T-cell (primary cell): ENCODE results near the gene GMPS. TPM values are rescaled to one million over a fixed set of nuclear protein-coding genes. Genes with fewer than 3 reads are reported as not detected.
"Not testable (repeated sequence)": the region's sequence is repeated elsewhere in the genome, so short reads cannot be mapped to it uniquely, and the experiment has no call there.

Experiments
- ATAC-seq, 4 experiments: fragments of 200-7000 bp in 3 of 4; fragments of 150-1000 bp in 1 of 4; cut with Tn5 transposase; replicated peaks in 1 of 4; 1 replicate in 3 of 4; 2 replicates in 1 of 4; pipeline ENCODE4 v1.10.0; 2021; ENCODE audit warnings: moderate library complexity in 3 of 4, mild to moderate bottlenecking in 2 of 4, moderate number of reproducible peaks in 1 of 4
- CTCF ChIA-PET, 2 donors: fragments of 300-600 bp; sonication (Branson Sonifier 250); formaldehyde crosslinking; loops; one replicate each; lab custom pipeline; 2022; ENCODE audit warnings: antibody characterized with exemption in 2 of 2; lab: Charles Lee
- POLR2A ChIA-PET, 2 donors: fragments of 300-600 bp; sonication (Branson Sonifier 250); formaldehyde crosslinking; loops; one replicate each; lab custom pipeline; 2022; ENCODE audit warnings: antibody characterized with exemption in 2 of 2; lab: Charles Lee
- DNase-seq, 35 experiments: peaks; one replicate each; pipeline versions ENCODE4 v3.0.0 to v3.0.0-alpha.2; 2013 to 2023
- H3K27ac ChIP-seq: one replicate; pipeline ENCODE4 v1.5.1; 2013; ENCODE audit warnings: low read length
- H3K27me3 ChIP-seq, 2 experiments: replicated peaks in 1 of 2; 1 replicate in 1 of 2; 2 replicates in 1 of 2; pipeline versions ENCODE4 v1.6.1 to v1.7.0; 2013; ENCODE audit warnings: low read length in 1 of 2, mixed read lengths in 1 of 2; ENCODE audit not compliant: control insufficient read depth in 2 of 2, insufficient read depth in 2 of 2; ENCODE audit errors: extremely low read depth in 1 of 2
- H3K36me3 ChIP-seq, 2 donors: 1 replicate in 1 of 2; 2 replicates in 1 of 2; pipeline versions ENCODE4 v1.6.1 to v1.7.0; 2013; ENCODE audit warnings: low read length in 1 of 2; ENCODE audit not compliant: control insufficient read depth in 2 of 2, insufficient read depth in 1 of 2; ENCODE audit errors: extremely low read depth in 1 of 2
- H3K4me1 ChIP-seq, 2 experiments: 1 replicate in 1 of 2; 2 replicates in 1 of 2; pipeline versions ENCODE4 v1.6.1 to v1.7.0; 2013; ENCODE audit warnings: low read length in 2 of 2, mixed read lengths in 1 of 2; ENCODE audit not compliant: insufficient read depth in 2 of 2, control insufficient read depth in 1 of 2; ENCODE audit errors: extremely low read depth in 1 of 2
- H3K4me3 ChIP-seq, 2 donors: 1 replicate in 1 of 2; 2 replicates in 1 of 2; pipeline versions ENCODE4 v1.5.1 to v1.7.0; 2013; ENCODE audit warnings: mild to moderate bottlenecking in 2 of 2, low read length in 1 of 2, moderate library complexity in 1 of 2; ENCODE audit not compliant: control insufficient read depth in 1 of 2; ENCODE audit errors: extremely low read depth in 1 of 2
- H3K9me3 ChIP-seq: 2 replicates; pipeline ENCODE4 v1.7.0; 2013
- H3K27ac Mint-ChIP-seq, 2 donors: one replicate each; pipeline ENCODE4 v1.8.0; 2020 to 2021; ENCODE audit warnings: mild to moderate bottlenecking in 2 of 2, mixed read lengths in 2 of 2
- H3K27me3 Mint-ChIP-seq, 2 donors: one replicate each; pipeline ENCODE4 v1.8.0; 2021 to 2022; ENCODE audit warnings: mixed read lengths in 2 of 2
- H3K36me3 Mint-ChIP-seq: one replicate; pipeline ENCODE4 v1.8.0; 2021; ENCODE audit warnings: mixed read lengths
- H3K4me1 Mint-ChIP-seq, 3 donors: one replicate each; pipeline ENCODE4 v1.8.0; 2020 to 2022; ENCODE audit warnings: mixed read lengths in 3 of 3, mild to moderate bottlenecking in 1 of 3
- H3K4me3 Mint-ChIP-seq, 3 donors: one replicate each; pipeline ENCODE4 v1.8.0; 2020 to 2022; ENCODE audit warnings: mild to moderate bottlenecking in 3 of 3, mixed read lengths in 3 of 3, moderate library complexity in 3 of 3
- H3K9me3 Mint-ChIP-seq, 3 donors: one replicate each; pipeline ENCODE4 v1.8.0; 2020 to 2022; ENCODE audit warnings: mixed read lengths in 3 of 3
- WGBS: methylation state at CpG from one replicate; pipeline ENCODE4 v1.1.5; 2013; ENCODE audit warnings: missing lambda C conversion rate; ENCODE audit not compliant: insufficient coverage; 5-methylcytosine and 5-hydroxymethylcytosine counted together
- total RNA-seq, 35 experiments: library from RNA in 6 of 35; stranded (reverse) in 6 of 35; fragments of 120-200 nt in 1 of 35; gene quantifications; one replicate each; pipeline versions ENCODE4 v1.2.1 to v1.2.4 and lab custom pipeline; 2013 to 2026

The GMPS gene
- total RNA-seq, 5 donors from 2014 or later (not counting 1 experiment from before 2014, with no cell fraction given), result 37.4 to 44.1 (median 40.6) TPM

DNA sequence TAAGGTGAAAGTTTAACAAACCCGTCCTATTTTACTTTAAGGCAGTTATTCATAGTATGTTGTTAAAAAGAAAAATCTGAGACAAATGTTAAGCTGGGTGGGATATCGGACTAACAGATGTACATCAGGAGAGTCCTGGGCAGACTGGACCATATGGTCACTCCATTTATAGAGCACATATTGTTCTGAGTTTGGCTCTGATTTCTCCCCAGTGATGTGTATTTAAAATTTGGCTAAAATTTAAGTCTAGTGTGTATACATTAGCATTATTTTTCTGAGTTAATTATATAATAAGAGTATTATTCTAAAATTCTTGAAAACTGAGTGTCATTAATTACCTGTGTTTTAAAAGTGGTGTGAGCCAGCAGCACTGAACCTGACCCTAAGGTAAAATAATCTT, 6.1 kb downstream of the GMPS start:
- H3K27me3 Mint-ChIP-seq, result no peaks in the 10 kb centered on the region
- H3K9me3 ChIP-seq, result no peaks in the 10 kb centered on the region
- 100% methylated on average over 1 of the region's 2 CpGs for WGBS
- DNase-seq (no peak), ATAC-seq (no peak)
- no peak overlapping the region for H3K27ac Mint-ChIP-seq
- H3K4me1 Mint-ChIP-seq, result peaks cover 63 to 74% (median 71%) of the 10 kb centered on the region in 3 donors
- POLR2A ChIA-PET, result no interaction called here
- no peak overlapping the region for H3K27ac ChIP-seq
- H3K4me3 Mint-ChIP-seq, result no peak overlapping the region
- H3K27me3 ChIP-seq, result no peaks in the 10 kb centered on the region
- CTCF ChIA-PET, result interaction anchor here in 1 of 2 donors (0.6 kb wide), 1 partner anchor 1359 kb away, joined by 3 read pairs; no protein-coding TSS in a partner anchor
- peaks cover 5 to 16% of the 10 kb centered on the region in 2 experiments for H3K4me1 ChIP-seq
- no peaks in the 10 kb centered on the region for H3K36me3 Mint-ChIP-seq
- no peak overlapping the region for H3K4me3 ChIP-seq
- H3K36me3 ChIP-seq, result no peaks in the 10 kb centered on the region
- H3K9me3 Mint-ChIP-seq, result no peaks in the 10 kb centered on the region

DNA sequence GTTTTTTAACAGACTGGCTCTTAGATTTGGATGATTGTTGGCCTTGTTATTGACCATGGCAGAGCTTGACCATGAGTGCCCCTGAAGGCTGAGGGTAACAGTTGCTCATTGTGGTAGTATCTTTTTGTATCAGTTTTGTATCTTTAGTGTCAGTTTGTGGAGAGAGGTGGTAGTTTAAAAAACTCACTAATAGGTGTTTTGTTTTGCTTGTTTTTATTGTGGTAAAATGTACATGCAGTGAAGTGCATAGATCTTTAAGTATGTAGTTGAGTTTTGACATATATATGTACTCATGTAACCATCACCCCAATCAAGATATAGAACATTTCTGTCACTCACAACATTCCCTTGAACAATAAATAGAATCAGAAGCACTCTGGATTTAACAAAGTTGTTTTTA, 9.8 kb downstream of the GMPS start:
- no peaks in the 10 kb centered on the region for H3K27me3 Mint-ChIP-seq
- no peaks in the 10 kb centered on the region for H3K36me3 Mint-ChIP-seq
- ATAC-seq (no peak), DNase-seq (no peak)
- Histone ChIP-seq H3K36me3 (no peaks in the 10 kb centered on the region), H3K27ac (no peak overlapping the region), H3K4me3 (no peak overlapping the region), H3K27me3 (no peaks in the 10 kb centered on the region), H3K9me3 (no peaks in the 10 kb centered on the region), H3K4me1 (peaks cover 0 to 4% of the 10 kb centered on the region in 2 experiments)
- peaks cover 55 to 73% (median 67%) of the 10 kb centered on the region in 3 donors for H3K4me1 Mint-ChIP-seq
- no peaks in the 10 kb centered on the region for H3K9me3 Mint-ChIP-seq
- peak overlapping the region in 1 of 3 donors; percentile 18 for H3K4me3 Mint-ChIP-seq
- no peak overlapping the region for H3K27ac Mint-ChIP-seq
- ChIA-PET CTCF (no interaction called here), POLR2A (no interaction called here)

DNA sequence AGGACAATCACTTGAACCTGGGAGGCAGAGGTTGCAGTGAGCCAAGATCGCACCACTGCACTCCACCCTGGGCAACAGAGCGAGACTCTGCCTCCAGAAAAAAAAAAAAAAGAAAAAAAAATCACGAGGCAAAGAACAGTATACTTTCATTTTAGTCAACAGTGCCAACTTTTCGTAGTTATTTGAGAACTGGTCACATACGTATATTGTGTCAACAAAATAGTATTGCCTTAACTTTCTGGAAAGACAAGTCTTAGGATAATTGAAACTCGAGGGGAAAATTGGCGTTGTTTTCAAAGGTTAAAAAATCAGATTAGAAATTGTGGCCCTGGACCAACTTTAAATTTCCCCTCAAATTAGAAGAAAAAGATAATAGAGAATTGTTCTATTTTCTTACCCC, 13.8 kb downstream of the GMPS start:
- no CpG with 5 or more reads among the region's 7 CpGs for WGBS
- H3K36me3 ChIP-seq, result no peaks in the 10 kb centered on the region
- peaks cover 0 to 12% of the 10 kb centered on the region in 2 experiments for H3K4me1 ChIP-seq
- H3K27ac ChIP-seq, result no peak overlapping the region
- ChIA-PET CTCF (interaction anchor here in 1 of 2 donors (1.0 to 1.6 kb wide), 2 partner anchors 13 to 78 kb away, joined by 3 to 6 read pairs; partner anchors contain the start of gene C3orf33), POLR2A (no interaction called here)
- H3K4me3 ChIP-seq, result no peak overlapping the region
- H3K9me3 Mint-ChIP-seq, result no peaks in the 10 kb centered on the region
- no peaks in the 10 kb centered on the region for H3K36me3 Mint-ChIP-seq
- no peak for ATAC-seq
- H3K4me3 Mint-ChIP-seq, result no peak overlapping the region
- no peak for DNase-seq
- no peaks in the 10 kb centered on the region for H3K27me3 ChIP-seq
- peaks cover 44 to 58% (median 58%) of the 10 kb centered on the region in 3 donors for H3K4me1 Mint-ChIP-seq
- no peaks in the 10 kb centered on the region for H3K9me3 ChIP-seq
- H3K27ac Mint-ChIP-seq, result no peak overlapping the region
- H3K27me3 Mint-ChIP-seq, result no peaks in the 10 kb centered on the region

DNA sequence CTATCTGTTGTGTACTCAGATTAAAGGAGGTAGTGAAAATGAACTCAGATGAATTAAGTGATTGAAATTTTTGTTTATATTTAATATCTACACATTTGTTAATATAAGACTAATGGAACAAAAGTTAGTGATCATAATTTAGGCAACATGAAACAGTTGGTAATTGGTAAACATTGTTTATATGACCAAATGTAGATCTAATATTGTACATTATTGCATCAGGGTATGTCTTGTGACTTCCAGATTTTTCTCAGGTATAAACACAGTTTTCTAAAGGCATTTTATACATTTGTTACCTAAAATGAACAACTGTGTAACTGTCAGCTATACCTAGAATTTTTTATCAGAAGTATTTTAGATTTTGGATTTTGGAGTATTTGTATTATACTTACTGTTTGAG, 14.8 kb downstream of the GMPS start:
- H3K4me3 Mint-ChIP-seq, result no peak overlapping the region
- POLR2A ChIA-PET, result no interaction called here
- peaks cover 0 to 12% of the 10 kb centered on the region in 2 experiments for H3K4me1 ChIP-seq
- peaks cover 38 to 59% (median 56%) of the 10 kb centered on the region in 3 donors for H3K4me1 Mint-ChIP-seq
- CTCF ChIA-PET, result interaction anchor here (0.6 to 1.6 kb wide), 5 partner anchors 10 to 138 kb away, joined by 3 to 6 read pairs (median 3); partner anchors contain the start of gene C3orf33 (in 1 of the 2)
- H3K9me3 Mint-ChIP-seq, result no peaks in the 10 kb centered on the region
- no peaks in the 10 kb centered on the region for H3K36me3 ChIP-seq
- ATAC-seq, result no peak
- no peak overlapping the region for H3K27ac ChIP-seq
- no peaks in the 10 kb centered on the region for H3K27me3 ChIP-seq
- H3K27ac Mint-ChIP-seq, result no peak overlapping the region
- no peaks in the 10 kb centered on the region for H3K9me3 ChIP-seq
- no peak for DNase-seq
- H3K4me3 ChIP-seq, result no peak overlapping the region
- no peaks in the 10 kb centered on the region for H3K27me3 Mint-ChIP-seq
- no peaks in the 10 kb centered on the region for H3K36me3 Mint-ChIP-seq

DNA sequence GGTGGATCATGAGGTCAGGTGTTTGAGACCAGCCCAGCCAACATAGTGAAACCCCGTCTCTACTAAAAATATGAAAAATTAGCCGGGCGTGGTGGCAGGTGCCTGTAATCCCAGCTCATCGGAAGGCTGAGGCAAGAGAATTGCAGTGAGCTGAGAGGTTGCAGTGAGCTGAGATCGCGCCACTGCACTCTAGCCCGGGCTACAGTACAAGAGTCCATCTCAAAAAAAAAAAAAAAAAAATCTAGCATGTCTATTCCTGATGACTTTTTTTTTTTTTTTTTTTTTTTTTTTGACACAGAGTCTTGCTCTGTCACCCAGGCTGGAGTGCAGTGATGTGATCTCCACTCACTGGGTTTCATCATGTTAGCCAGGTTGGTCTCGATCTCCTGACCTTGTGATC, 15.9 kb downstream of the GMPS start:
- H3K27me3 ChIP-seq, ATAC-seq, H3K36me3 ChIP-seq, H3K27ac Mint-ChIP-seq, DNase-seq, H3K36me3 Mint-ChIP-seq, H3K27ac ChIP-seq, H3K27me3 Mint-ChIP-seq, H3K4me3 Mint-ChIP-seq, H3K9me3 ChIP-seq, H3K4me3 ChIP-seq, H3K9me3 Mint-ChIP-seq: not testable (repeated sequence)
- ChIA-PET POLR2A (interaction anchor here in 1 of 2 donors (0.6 kb wide), 1 partner anchor 72 kb away, joined by 4 read pairs; no protein-coding TSS in a partner anchor), CTCF (interaction anchor here (0.8 to 1.2 kb wide), 2 partner anchors 9 to 139 kb away, joined by 3 read pairs; no protein-coding TSS in a partner anchor)
- H3K4me1 ChIP-seq, result peaks cover 0 to 12% of the 10 kb centered on the region in 2 experiments
- H3K4me1 Mint-ChIP-seq, result peaks cover 33 to 60% (median 56%) of the 10 kb centered on the region in 3 donors
- WGBS, result 98% methylated on average over 3 of the region's 8 CpGs

DNA sequence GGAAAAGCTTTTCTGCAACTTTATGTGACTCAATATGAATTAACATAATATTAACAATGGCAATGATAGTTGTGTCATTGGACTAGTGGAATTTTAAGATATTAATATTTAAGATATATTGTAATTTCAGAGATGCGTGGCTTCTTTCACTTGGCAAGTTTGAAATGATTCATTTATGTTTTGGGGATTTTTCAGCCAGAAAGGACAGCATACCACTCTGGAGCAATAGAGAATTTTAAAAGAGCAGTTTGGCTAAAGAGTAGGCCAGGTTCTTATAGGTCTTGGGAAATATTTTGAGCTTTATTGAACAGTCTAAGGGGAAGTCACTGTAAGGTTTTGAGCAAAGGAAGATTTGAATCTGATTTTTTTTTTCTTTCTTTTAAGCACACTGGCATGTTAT, 16.5 kb downstream of the GMPS start:
- Histone ChIP-seq H3K4me3 (no peak overlapping the region), H3K9me3 (no peaks in the 10 kb centered on the region), H3K36me3 (peaks cover 0 to 7% of the 10 kb centered on the region in 2 donors), H3K27me3 (no peaks in the 10 kb centered on the region), H3K27ac (no peak overlapping the region), H3K4me1 (peaks cover 0 to 8% of the 10 kb centered on the region in 2 experiments)
- no peak overlapping the region for H3K4me3 Mint-ChIP-seq
- no peak overlapping the region for H3K27ac Mint-ChIP-seq
- no peaks in the 10 kb centered on the region for H3K9me3 Mint-ChIP-seq
- no peaks in the 10 kb centered on the region for H3K27me3 Mint-ChIP-seq
- H3K36me3 Mint-ChIP-seq, result no peaks in the 10 kb centered on the region
- DNase-seq, result no peak
- 67% methylated on average over 1 of the region's 1 CpG for WGBS
- peaks cover 27 to 54% (median 53%) of the 10 kb centered on the region in 3 donors for H3K4me1 Mint-ChIP-seq
- ATAC-seq, result no peak
- POLR2A ChIA-PET, result interaction anchor here in 1 of 2 donors (0.6 kb wide), 2 partner anchors 72 to 141 kb away, joined by 3 to 4 read pairs; no protein-coding TSS in a partner anchor
- CTCF ChIA-PET, result interaction anchor here in 1 of 2 donors (0.8 to 0.9 kb wide), 2 partner anchors 8 to 81 kb away, joined by 3 read pairs; partner anchors contain the start of gene C3orf33
